Measurements from ENCODE around the gene NEK8.

- TF ChIP-seq EP300 (IDR thresholded peaks at IDR 0.05) (no peak), CTCF (IDR thresholded peaks at IDR 0.05) (no peak)
Measured at GRCh38 chr17:28737770-28738679, 9.4 kb downstream of the NEK8 start.
